Cardiac septum (tissue), 1 donor: Measurements from ENCODE around the gene CDH19. TPM values are rescaled to one million over a fixed set of nuclear protein-coding genes. Genes with fewer than 3 reads are reported as not detected.

Experiments
- DNase-seq: peaks from one replicate; pipeline ENCODE4 v3.0.0-alpha.2; 2020; ENCODE audit warnings: low spot score
- intact Hi-C: fragments of 100-400 bp; cut with DNase I; formaldehyde crosslinking; loops from one replicate; pipeline ENCODE4 v1.14.0; 2022
- long read RNA-seq: library from polyadenylated mRNA; unstranded; transcript quantifications from one replicate; pipeline ENCODE4 v2.0.0, GENCODE V29; 2021
- total RNA-seq: library from RNA; stranded (reverse); fragmentation: NEBNext Ultra II Directional; extraction: Animal tissue kit (Norgen Biotek cat#: 25700); gene quantifications from one replicate; pipeline ENCODE4 v1.2.1, GENCODE V29; 2021
- donor health status: DM: no; HTN: no; CAD: no.

Gene CDH19
- 14.8 TPM for total RNA-seq
- long read RNA-seq, full-length matches to known transcripts: 6 of 10 reads
- long read RNA-seq, partial matches to known transcripts: 1 of 10 reads
- long read RNA-seq, other reads (novel, unspliced or antisense): 3 of 10 reads

GRCh38 chr18:66603941-66604627, at the start of gene CDH19:
TSS of gene CDH19 (minus strand) at chr18:66604090. CDS start at chr18:66572204, 31,886 bp downstream.
- intact Hi-C loops: loop anchor here (10.0 kb wide), 1 partner anchor 121 kb away; no protein-coding TSS in a partner anchor
- no peak for DNase-seq

GRCh38 chr18:66647671-66648070, 43.8 kb upstream of the CDH19 start:
- no peak for DNase-seq
- intact Hi-C loops: no loop called here

GRCh38 chr18:66646609-66647008, 42.7 kb upstream of the CDH19 start:
- intact Hi-C loops: no loop called here
- DNase-seq: no peak

GRCh38 chr18:66645983-66646382, 42.1 kb upstream of the CDH19 start:
- no peak for DNase-seq
- intact Hi-C loops: no loop called here

GRCh38 chr18:66641056-66641455, 37.2 kb upstream of the CDH19 start:
- no peak for DNase-seq
- intact Hi-C loops: no loop called here

GRCh38 chr18:66640431-66640830, 36.5 kb upstream of the CDH19 start:
- DNase-seq: no peak
- intact Hi-C loops: no loop called here

- intact Hi-C loops: no loop called here
- no peak for DNase-seq
Observed at GRCh38 chr18:66638856-66639629, 35.2 kb upstream of the CDH19 start.

GRCh38 chr18:66635342-66635741, 31.5 kb upstream of the CDH19 start:
- DNase-seq: no peak
- intact Hi-C loops: no loop called here

GRCh38 chr18:66632756-66633155, 28.9 kb upstream of the CDH19 start:
- no peak for DNase-seq
- intact Hi-C loops: no loop called here

- DNase-seq: no peak
- intact Hi-C loops: no loop called here
Observed at GRCh38 chr18:66630831-66631230, 26.9 kb upstream of the CDH19 start.

GRCh38 chr18:66623821-66624220, 19.9 kb upstream of the CDH19 start:
- DNase-seq: no peak
- intact Hi-C loops: no loop called here

GRCh38 chr18:66621816-66622576, 18.1 kb upstream of the CDH19 start:
- intact Hi-C loops: no loop called here
- DNase-seq: no peak

- no peak for DNase-seq
- intact Hi-C loops: no loop called here
Observed at GRCh38 chr18:66616523-66616983, 12.7 kb upstream of the CDH19 start.

GRCh38 chr18:66615176-66615575, 11.3 kb upstream of the CDH19 start:
- intact Hi-C loops: no loop called here
- DNase-seq: no peak

- intact Hi-C loops: loop anchor here (10.0 kb wide), 1 partner anchor 117 kb away; no protein-coding TSS in a partner anchor
- DNase-seq: no peak
Observed at GRCh38 chr18:66607632-66608031, 3.7 kb upstream of the CDH19 start.

GRCh38 chr18:66601649-66602048, 2.2 kb downstream of the CDH19 start:
- intact Hi-C loops: loop anchor here (10.0 kb wide), 1 partner anchor 123 kb away; no protein-coding TSS in a partner anchor
- DNase-seq: no peak

- intact Hi-C loops: no loop called here
- no peak for DNase-seq
Observed at GRCh38 chr18:66599190-66599589, 4.7 kb downstream of the CDH19 start.

- intact Hi-C loops: no loop called here
- DNase-seq: no peak
Observed at GRCh38 chr18:66587430-66587829, 16.5 kb downstream of the CDH19 start.

- intact Hi-C loops: no loop called here
- no peak for DNase-seq
Observed at GRCh38 chr18:66582211-66582610, 21.7 kb downstream of the CDH19 start.

GRCh38 chr18:66575263-66575662, 28.6 kb downstream of the CDH19 start:
- DNase-seq: no peak
- intact Hi-C loops: no loop called here
